Measurements from ENCODE around the gene ZNF281. TPM values are rescaled to one million over a fixed set of nuclear protein-coding genes. Genes with fewer than 3 reads are reported as not detected.
"Not testable (repeated sequence)": the region's sequence is repeated elsewhere in the genome, so short reads cannot be mapped to it uniquely, and the experiment has no call there.

ZNF281 gene
- total RNA-seq, 4 donors from 2014 or later: 12.1 to 13.4 (median 13.2) TPM

DNA sequence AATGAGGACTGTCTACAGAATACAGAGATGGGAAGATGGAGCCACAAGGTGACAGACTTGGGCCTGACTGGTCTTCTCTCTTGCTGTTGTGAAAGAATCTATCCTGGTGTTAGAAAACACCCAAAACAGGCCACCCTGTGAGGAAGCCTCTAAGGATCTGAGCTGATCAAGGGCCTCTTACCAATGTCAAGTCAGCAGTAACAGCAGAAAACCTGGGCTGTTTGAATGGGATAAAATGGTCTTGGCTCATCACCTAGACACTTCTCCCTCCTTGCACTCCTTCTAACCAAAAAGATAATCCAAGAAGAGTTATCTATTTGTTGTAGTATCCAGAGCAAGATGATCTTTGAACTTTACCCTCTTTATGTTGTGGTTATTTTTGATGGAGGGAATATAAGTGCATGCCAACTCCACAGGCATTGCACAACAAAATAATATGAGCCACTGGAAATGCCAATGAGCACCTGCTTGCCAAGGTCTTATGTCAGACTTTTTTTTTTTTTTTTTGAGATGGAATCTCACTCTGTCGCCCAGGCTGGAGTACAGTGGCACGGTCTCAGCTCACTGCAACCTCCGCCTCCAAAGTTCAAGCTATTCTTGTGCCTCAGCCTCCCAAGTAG, 32.8 kb upstream of the ZNF281 start:
- Histone ChIP-seq H3K36me3 (no peaks in the 10 kb centered on the region), H3K27me3 (no peaks in the 10 kb centered on the region), H3K9me3 (no peaks in the 10 kb centered on the region), H3K4me3 (no peak overlapping the region), H3K27ac (no peak overlapping the region), H3K4me1 (no peaks in the 10 kb centered on the region)
- ATAC-seq: no peak
- 100% methylated on average over 3 of the region's 3 CpGs; no CpG with 5 or more reads in 1 of the 2 donors for WGBS, 2 donors (ENCODE audit: low coverage in 1 of 2)
- no peak for TF ChIP-seq POLR2A (IDR thresholded peaks at IDR 0.05)
- TF ChIP-seq, protein P1, sequence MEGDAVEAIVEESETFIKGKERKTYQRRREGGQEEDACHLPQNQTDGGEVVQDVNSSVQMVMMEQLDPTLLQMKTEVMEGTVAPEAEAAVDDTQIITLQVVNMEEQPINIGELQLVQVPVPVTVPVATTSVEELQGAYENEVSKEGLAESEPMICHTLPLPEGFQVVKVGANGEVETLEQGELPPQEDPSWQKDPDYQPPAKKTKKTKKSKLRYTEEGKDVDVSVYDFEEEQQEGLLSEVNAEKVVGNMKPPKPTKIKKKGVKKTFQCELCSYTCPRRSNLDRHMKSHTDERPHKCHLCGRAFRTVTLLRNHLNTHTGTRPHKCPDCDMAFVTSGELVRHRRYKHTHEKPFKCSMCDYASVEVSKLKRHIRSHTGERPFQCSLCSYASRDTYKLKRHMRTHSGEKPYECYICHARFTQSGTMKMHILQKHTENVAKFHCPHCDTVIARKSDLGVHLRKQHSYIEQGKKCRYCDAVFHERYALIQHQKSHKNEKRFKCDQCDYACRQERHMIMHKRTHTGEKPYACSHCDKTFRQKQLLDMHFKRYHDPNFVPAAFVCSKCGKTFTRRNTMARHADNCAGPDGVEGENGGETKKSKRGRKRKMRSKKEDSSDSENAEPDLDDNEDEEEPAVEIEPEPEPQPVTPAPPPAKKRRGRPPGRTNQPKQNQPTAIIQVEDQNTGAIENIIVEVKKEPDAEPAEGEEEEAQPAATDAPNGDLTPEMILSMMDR (IDR thresholded peaks at IDR 0.05): no peak
- no peak for TF ChIP-seq EP300 (IDR thresholded peaks at IDR 0.05)
- TF ChIP-seq POLR2AphosphoS5 (IDR thresholded peaks at IDR 0.05): no peak

DNA sequence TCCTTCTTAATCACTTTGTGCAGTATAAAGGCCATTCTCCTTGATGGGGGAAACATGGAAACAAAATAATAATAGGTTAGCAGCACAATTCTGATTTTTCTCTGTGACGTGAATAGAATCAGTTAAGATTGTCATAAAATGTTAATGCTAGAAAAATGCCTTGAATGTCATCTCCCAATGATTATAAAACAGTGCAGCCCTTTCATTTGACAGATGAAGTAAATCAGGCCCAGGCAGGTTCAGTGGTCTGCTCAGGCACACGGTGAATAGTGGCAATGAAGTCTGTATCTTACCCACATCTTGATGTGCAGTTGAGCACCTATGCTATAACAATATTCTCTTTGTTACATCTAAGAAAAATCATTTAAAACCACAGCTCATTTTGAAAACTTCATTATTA, 32.2 kb upstream of the ZNF281 start:
- H3K36me3 ChIP-seq: no peaks in the 10 kb centered on the region
- H3K9me3 ChIP-seq: no peaks in the 10 kb centered on the region
- H3K4me3 ChIP-seq: no peak overlapping the region
- ATAC-seq: no peak
- H3K4me1 ChIP-seq: no peaks in the 10 kb centered on the region
- WGBS, 2 donors (ENCODE audit: low coverage in 1 of 2): 48 to 67% methylated on average over 2 of the region's 2 CpGs
- H3K27ac ChIP-seq: no peak overlapping the region
- no peaks in the 10 kb centered on the region for H3K27me3 ChIP-seq
- TF ChIP-seq POLR2AphosphoS5 (IDR thresholded peaks at IDR 0.05) (no peak), EP300 (IDR thresholded peaks at IDR 0.05) (no peak), POLR2A (IDR thresholded peaks at IDR 0.05) (no peak)
- TF ChIP-seq, protein P1 (IDR thresholded peaks at IDR 0.05): no peak

DNA sequence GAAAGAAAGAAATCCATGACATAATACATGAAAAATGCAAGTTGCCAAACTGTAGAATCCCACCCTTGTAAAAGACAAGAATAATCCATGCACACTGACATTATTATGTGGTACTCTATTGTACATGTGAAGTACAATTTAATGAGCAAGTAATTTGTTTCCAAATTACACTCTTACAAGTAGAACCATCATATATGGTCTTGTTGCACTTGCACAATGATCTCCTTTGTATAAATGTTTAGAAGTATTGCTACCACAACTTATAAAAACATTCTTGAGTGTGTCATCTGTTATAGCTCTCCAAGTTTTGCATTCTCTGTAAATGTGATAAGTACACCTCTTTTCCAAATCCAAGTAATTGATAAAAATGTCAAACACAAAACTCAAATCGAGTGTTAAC, 29.1 kb upstream of the ZNF281 start:
- WGBS, 2 donors (ENCODE audit: low coverage in 1 of 2): 53 to 78% methylated on average over 1 of the region's 1 CpG
- no peak for ATAC-seq
- Histone ChIP-seq H3K4me3 (no peak overlapping the region), H3K36me3 (no peaks in the 10 kb centered on the region), H3K27ac (no peak overlapping the region), H3K9me3 (no peaks in the 10 kb centered on the region), H3K27me3 (no peaks in the 10 kb centered on the region), H3K4me1 (no peaks in the 10 kb centered on the region)
- TF ChIP-seq EP300 (IDR thresholded peaks at IDR 0.05) (no peak), POLR2AphosphoS5 (IDR thresholded peaks at IDR 0.05) (no peak), POLR2A (IDR thresholded peaks at IDR 0.05) (no peak)
- TF ChIP-seq, protein P1 (IDR thresholded peaks at IDR 0.05): no peak

DNA sequence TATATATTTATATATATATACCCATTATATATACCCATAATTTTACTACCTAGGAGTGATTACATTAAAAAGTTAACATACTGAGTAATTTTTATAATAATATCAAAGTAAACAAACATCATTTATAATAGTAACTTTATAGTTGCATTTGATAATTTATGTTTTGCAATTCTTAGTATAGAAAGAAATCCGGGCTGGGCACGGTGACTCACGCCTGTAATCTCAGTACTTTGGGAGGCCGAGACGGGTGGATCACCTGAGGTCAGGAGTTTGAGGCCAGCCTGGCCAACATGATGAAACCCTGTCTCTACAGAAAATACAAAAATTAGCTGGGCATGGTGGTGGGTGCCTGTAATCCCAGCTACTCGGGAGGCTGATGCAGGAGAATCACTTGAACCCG, 28.6 kb upstream of the ZNF281 start:
- not testable (repeated sequence) for H3K4me1 ChIP-seq, H3K9me3 ChIP-seq, H3K4me3 ChIP-seq, H3K36me3 ChIP-seq, H3K27me3 ChIP-seq, H3K27ac ChIP-seq, ATAC-seq
- 79 to 92% methylated on average over 6 of the region's 7 CpGs for WGBS, 2 donors (ENCODE audit: low coverage in 1 of 2)

DNA sequence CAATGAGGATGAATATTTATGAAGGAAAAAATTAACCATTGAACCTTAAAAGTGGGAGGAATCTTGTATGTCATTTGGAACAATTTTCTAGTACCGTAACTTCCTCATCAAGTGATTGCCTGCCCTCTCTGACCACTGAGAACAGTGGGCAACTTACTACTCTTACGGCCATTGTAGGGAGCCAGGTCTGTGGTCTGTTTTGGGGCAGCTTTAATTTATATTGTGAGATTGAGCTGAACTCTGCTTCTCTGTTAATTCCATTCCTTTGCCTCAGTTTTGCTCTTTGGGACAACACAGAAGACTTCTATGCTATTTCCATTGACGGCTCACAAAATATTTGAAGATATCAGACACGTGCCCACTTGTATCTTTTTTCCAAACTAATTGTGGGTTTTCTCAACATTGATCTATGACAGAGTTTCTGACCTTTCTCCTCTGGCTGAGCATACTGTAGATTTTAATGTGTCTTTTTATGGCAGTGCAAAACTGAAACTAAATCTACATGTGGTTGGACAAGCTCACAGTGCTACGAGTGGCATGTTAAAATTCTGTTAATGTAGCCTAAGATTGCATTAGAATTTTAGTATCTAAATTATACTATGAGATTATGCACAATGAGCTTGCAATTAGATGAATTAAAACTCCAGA, 27.8 kb upstream of the ZNF281 start:
- H3K4me1 ChIP-seq: no peaks in the 10 kb centered on the region
- H3K4me3 ChIP-seq: peak overlapping the region in 1 of 2 donors; percentile 7
- H3K36me3 ChIP-seq: no peaks in the 10 kb centered on the region
- no peak for TF ChIP-seq EP300 (IDR thresholded peaks at IDR 0.05)
- TF ChIP-seq POLR2AphosphoS5 (IDR thresholded peaks at IDR 0.05): no peak
- TF ChIP-seq POLR2A (IDR thresholded peaks at IDR 0.05): no peak
- TF ChIP-seq, protein P1 (IDR thresholded peaks at IDR 0.05): no peak
- no peak overlapping the region for H3K27ac ChIP-seq
- H3K27me3 ChIP-seq: no peaks in the 10 kb centered on the region
- WGBS, 2 donors (ENCODE audit: low coverage in 1 of 2): 24 to 47% methylated on average over 5 of the region's 5 CpGs
- ATAC-seq: no peak
- no peaks in the 10 kb centered on the region for H3K9me3 ChIP-seq

All from gastroesophageal sphincter (tissue), 4 donors.